Body of pancreas (tissue), 4 donors: ENCODE measurements around the gene TBL3. TPM values are rescaled to one million over a fixed set of nuclear protein-coding genes. Genes with fewer than 3 reads are reported as not detected.
A peak's percentile ranks its signal among the peaks of the same experiment; 100 is the strongest.
"Not testable (repeated sequence)": the region's sequence is repeated elsewhere in the genome, so short reads cannot be mapped to it uniquely, and the experiment has no call there.

ENCODE experiments used
- ATAC-seq: fragments of 150-250 bp; one replicate; pipeline ENCODE4 v1.9.1; 2016
- DNase-seq, 4 donors: peaks; one replicate each; pipeline ENCODE4 v3.0.0-alpha.2; 2019
- H3K27ac ChIP-seq, 4 donors: fragments of 200-600 bp; sonication (generic); 1 replicate in 3 of 4; 2 replicates in 1 of 4; pipeline versions ENCODE4 v1.5.1 to v1.6.1; 2016 to 2019; ENCODE audit warnings: mild to moderate bottlenecking in 1 of 4, mixed read lengths in 1 of 4, moderate library complexity in 1 of 4
- H3K27me3 ChIP-seq, 2 donors: fragments of 200-600 bp; sonication (generic); one replicate each; pipeline ENCODE4 v1.6.0; 2016; ENCODE audit warnings: mild to moderate bottlenecking in 1 of 2
- H3K36me3 ChIP-seq, 2 donors: fragments of 200-600 bp; sonication (generic); replicated peaks in 1 of 2; 2 replicates each; pipeline ENCODE4 v1.5.1; 2016; ENCODE audit warnings: low read depth in 2 of 2; ENCODE audit not compliant: insufficient read depth in 1 of 2
- H3K4me1 ChIP-seq: fragments of 200-600 bp; sonication (generic); one replicate; pipeline ENCODE4 v1.6.0; 2016
- H3K4me3 ChIP-seq, 2 donors: fragments of 200-600 bp; sonication (generic); 1 replicate in 1 of 2; 2 replicates in 1 of 2; pipeline ENCODE4 v1.5.1; 2016 to 2019
- H3K9me3 ChIP-seq, 3 donors: fragments of 200-600 bp; sonication (generic); 1 replicate in 2 of 3; 2 replicates in 1 of 3; pipeline ENCODE4 v1.5.1; 2016
- POLR2A ChIP-seq, 3 donors: fragments of 450-650 bp; IDR thresholded peaks; one replicate each; pipeline ENCODE4 v1.6.1; 2016; ENCODE audit warnings: antibody characterized with exemption in 3 of 3, mild to moderate bottlenecking in 2 of 3
- whole genome bisulfite sequencing, 2 donors: methylation state at CpG; one replicate each; pipeline ENCODE4 v1.1.5; 2017; 5-methylcytosine and 5-hydroxymethylcytosine counted together
- intact Hi-C: fragments of 100-400 bp; cut with DNase I; formaldehyde crosslinking; loops from one replicate; pipeline ENCODE4 v1.15.1; 2023
- total RNA-seq, 2 donors: library from RNA; depleted of rRNA; stranded (reverse); fragments of >200 nt; gene quantifications; one replicate each; pipeline ENCODE4 v1.1.0, GENCODE V29; 2016
- TF ChIP-seq, protein P1 (sequence below), 7 experiments: fragments of 450-650 bp in 4 of 7; fragments of 200-600 bp in 3 of 7; sonication (generic) in 3 of 7; IDR thresholded peaks; one replicate each; pipeline ENCODE4 v1.5.1; 2016 to 2019; ENCODE audit warnings: antibody characterized with exemption in 7 of 7

The TBL3 gene
- total RNA-seq, 2 donors from 2014 or later, result 38.9 to 40.7 TPM

DNA sequence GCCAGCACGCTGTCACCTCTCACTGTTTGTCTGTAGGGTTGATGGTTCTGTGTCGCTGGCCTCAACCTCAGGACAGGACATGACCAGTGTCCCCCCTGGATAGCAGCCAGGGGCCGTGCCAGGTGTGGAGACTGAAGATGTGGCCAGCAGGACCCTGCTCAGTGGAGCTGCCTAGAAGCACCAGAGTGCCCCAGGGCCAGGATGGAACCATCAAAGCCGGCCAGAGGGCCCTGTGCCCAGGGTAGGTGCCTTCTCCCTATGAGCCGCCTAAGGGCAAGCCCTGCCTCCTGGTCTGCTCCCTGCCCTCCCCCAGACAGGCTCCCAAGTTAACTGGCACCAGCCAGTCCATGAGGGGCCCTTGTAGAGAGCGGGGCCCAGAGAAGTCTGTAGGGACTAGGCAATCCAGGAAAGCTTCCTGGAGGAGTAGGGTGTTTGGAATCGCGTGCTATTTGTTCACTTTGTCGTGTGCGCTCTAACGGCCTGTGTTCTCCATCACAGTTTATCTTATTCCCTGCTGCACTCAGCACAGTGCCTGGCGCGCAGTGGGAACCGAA, 13.1 kb upstream of the TBL3 start:
- no peak for ATAC-seq
- peak in 1 of 4 donors; percentile 37 for DNase-seq
- Histone ChIP-seq H3K27me3 (no peaks in the 10 kb centered on the region), H3K4me3 (no peak overlapping the region), H3K9me3 (no peaks in the 10 kb centered on the region), H3K27ac (peak overlapping the region in 3 of 4 donors; percentile 75 to 86 (median 85)), H3K36me3 (peaks cover 4 to 8% of the 10 kb centered on the region in 2 donors), H3K4me1 (peaks cover 54% of the 10 kb centered on the region)
- WGBS, 2 donors, result 21 to 26% methylated on average over 6 to 13 of the region's 14 CpGs
- TF ChIP-seq, protein P1, sequence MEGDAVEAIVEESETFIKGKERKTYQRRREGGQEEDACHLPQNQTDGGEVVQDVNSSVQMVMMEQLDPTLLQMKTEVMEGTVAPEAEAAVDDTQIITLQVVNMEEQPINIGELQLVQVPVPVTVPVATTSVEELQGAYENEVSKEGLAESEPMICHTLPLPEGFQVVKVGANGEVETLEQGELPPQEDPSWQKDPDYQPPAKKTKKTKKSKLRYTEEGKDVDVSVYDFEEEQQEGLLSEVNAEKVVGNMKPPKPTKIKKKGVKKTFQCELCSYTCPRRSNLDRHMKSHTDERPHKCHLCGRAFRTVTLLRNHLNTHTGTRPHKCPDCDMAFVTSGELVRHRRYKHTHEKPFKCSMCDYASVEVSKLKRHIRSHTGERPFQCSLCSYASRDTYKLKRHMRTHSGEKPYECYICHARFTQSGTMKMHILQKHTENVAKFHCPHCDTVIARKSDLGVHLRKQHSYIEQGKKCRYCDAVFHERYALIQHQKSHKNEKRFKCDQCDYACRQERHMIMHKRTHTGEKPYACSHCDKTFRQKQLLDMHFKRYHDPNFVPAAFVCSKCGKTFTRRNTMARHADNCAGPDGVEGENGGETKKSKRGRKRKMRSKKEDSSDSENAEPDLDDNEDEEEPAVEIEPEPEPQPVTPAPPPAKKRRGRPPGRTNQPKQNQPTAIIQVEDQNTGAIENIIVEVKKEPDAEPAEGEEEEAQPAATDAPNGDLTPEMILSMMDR (IDR thresholded peaks at IDR 0.05), result no peak
- TF ChIP-seq POLR2A (IDR thresholded peaks at IDR 0.05), result no peak
- intact Hi-C loops, result no loop called here

- peak within 1 kb of the TSS; percentile 49 to 86 (median 80) for H3K27ac ChIP-seq
- peak; percentile 93 for ATAC-seq
- intact Hi-C loops, result no loop called here
- no peaks in the 10 kb centered on the region for H3K9me3 ChIP-seq
- no peaks in the 10 kb centered on the region for H3K27me3 ChIP-seq
- 0 to 1% methylated on average over 31 to 71 of the region's 79 CpGs for WGBS, 2 donors
- H3K4me3 ChIP-seq, result peak within 1 kb of the TSS; percentile 78 to 91
- TF ChIP-seq, protein P1 (IDR thresholded peaks at IDR 0.05), result peak; percentile 51 to 86 (median 63)
- peak; percentile 92 to 95 (median 93) for TF ChIP-seq POLR2A (IDR thresholded peaks at IDR 0.05)
- H3K4me1 ChIP-seq, result peaks cover 51% of the 10 kb centered on the region
- DNase-seq, result peak; percentile 95 to 96 (median 95)
- H3K36me3 ChIP-seq, result peaks cover 4 to 8% of the 10 kb centered on the region in 2 donors
Measured at GRCh38 chr16:1959269-1960039, 12.4 kb upstream of the TBL3 start, which contains the start of gene NDUFB10. Gene NDUFB10 (plus strand): TSS chr16:1959538. CDS start chr16:1959625, 87 bp downstream.

GRCh38 chr16:1960665-1961630, 10.9 kb upstream of the TBL3 start:
- whole genome bisulfite sequencing, 2 donors, result 37 to 38% methylated on average over 20 of the region's 20 CpGs

DNA sequence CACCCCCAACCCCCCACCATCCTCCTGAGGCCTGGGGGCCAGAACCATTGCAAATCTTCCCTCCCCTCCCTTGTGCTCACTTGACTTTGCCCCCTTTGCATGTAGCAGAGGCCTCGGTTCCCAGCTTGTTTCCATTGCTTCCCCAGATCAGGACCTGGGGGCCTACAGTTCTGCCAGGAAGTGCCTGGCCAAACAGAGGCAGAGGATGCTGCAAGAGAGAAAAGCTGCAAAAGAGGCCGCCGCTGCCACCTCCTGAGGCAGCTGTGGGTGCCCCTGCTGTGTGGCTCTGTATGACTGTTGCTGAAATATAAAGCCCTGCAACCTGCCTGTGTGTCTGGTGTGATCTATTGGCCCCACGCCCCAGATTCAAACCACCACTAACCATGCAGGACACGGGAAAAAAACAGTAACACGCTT, 10.2 kb upstream of the TBL3 start:
- no peak for TF ChIP-seq POLR2A (IDR thresholded peaks at IDR 0.05)
- TF ChIP-seq, protein P1 (IDR thresholded peaks at IDR 0.05), result no peak

More at GRCh38 chr16:1960665-1961630, 10.9 kb upstream of the TBL3 start:
- no peak overlapping the region for H3K4me3 ChIP-seq
- H3K27ac ChIP-seq, result peak overlapping the region in 3 of 4 donors; percentile 15 to 85 (median 75)
- H3K4me1 ChIP-seq, result peaks cover 50% of the 10 kb centered on the region
- intact Hi-C loops, result no loop called here
- DNase-seq (peak in 2 of 4 donors; percentile 20 to 46), ATAC-seq (no peak)
- H3K27me3 ChIP-seq, result no peaks in the 10 kb centered on the region
- peak in 2 of 3 donors; percentile 30 to 38 for TF ChIP-seq POLR2A (IDR thresholded peaks at IDR 0.05)
- TF ChIP-seq, protein P1 (IDR thresholded peaks at IDR 0.05), result no peak
- H3K36me3 ChIP-seq, result peaks cover 4 to 8% of the 10 kb centered on the region in 2 donors
- H3K9me3 ChIP-seq, result no peaks in the 10 kb centered on the region

DNA sequence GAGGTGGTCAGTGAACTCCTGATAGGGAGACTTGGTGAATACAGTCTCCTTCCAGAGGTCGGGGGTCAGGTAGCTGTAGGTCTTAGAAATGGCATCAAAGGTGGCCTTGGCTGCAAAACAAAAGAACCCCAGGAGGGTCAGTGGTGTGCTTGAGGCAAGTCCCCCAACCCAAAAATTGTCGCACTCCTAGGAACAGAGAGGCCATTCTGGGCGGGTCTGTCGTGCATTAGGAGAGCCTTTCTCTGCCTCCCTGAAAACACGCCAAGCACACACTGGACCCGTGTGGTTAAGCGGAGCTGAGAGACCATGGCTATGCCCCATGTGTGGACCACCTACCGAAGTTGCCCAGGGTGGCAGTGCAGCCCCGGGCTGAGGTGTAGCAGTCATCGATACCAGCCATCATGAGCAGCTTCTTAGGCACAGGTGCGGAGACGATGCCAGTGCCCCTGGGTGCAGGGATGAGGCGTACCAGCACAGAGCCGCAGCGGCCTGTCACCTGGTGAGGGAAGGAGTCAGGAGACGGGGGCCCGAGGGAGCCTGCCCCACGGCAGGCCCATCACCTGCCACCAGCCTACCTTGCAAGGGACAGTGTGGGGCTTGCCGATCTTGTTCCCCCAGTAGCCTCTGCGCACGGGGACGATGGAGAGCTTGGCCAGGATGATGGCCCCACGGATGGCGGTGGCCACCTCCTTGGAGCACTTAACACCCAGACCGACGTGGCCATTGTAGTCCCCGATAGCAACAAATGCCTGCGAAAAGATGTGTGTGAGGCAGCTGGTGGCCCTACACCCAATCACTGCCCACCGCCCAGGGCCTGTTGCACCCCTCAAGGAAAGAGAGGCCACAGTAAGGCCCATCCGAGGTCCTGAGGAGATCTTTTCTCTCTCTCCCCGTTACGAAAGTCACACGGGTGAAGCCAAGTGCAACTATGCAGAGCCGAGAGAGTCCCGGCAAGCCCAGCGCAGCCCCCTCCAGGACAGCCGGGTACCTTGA, 9.4 kb upstream of the TBL3 start:
- H3K4me1 ChIP-seq, result peaks cover 50% of the 10 kb centered on the region

More for the DNA sequence above, 10.2 kb upstream of the TBL3 start:
- Histone ChIP-seq H3K4me1 (peaks cover 50% of the 10 kb centered on the region), H3K4me3 (no peak overlapping the region), H3K27ac (no peak overlapping the region), H3K36me3 (peaks cover 4 to 8% of the 10 kb centered on the region in 2 donors), H3K9me3 (no peaks in the 10 kb centered on the region), H3K27me3 (no peaks in the 10 kb centered on the region)
- WGBS, 2 donors, result 44 to 45% methylated on average over 4 to 6 of the region's 6 CpGs
- intact Hi-C loops, result no loop called here
- ATAC-seq (no peak), DNase-seq (no peak)

More for the DNA sequence above, 9.4 kb upstream of the TBL3 start:
- ATAC-seq, DNase-seq, H3K36me3 ChIP-seq, intact Hi-C loops, H3K27me3 ChIP-seq, H3K9me3 ChIP-seq: not testable (repeated sequence)
- WGBS, 2 donors, result 72 to 80% methylated on average over 14 to 33 of the region's 37 CpGs
- peak overlapping the region in 1 of 2 donors; percentile 68 for H3K4me3 ChIP-seq
- peak overlapping the region in 3 of 4 donors; percentile 3 to 97 (median 21) for H3K27ac ChIP-seq
